Dedifferentiated amniotic fluid mesenchymal stem cell (primary cell): ENCODE results near the gene MRTFA.
"Not testable (repeated sequence)": the region's sequence is repeated elsewhere in the genome, so short reads cannot be mapped to it uniquely, and the experiment has no call there.

ENCODE experiments used
- DNase-seq: peaks from one replicate; pipeline ENCODE4 v3.0.0-alpha.2; 2016; ENCODE audit errors: extremely low spot score

Gene MRTFA

GRCh38 chr22:40627612-40628011, 8.9 kb downstream of the MRTFA start:
- DNase-seq, result no peak

- no peak for DNase-seq
These were observed 9.7 kb downstream of the MRTFA start for GRCh38 chr22:40626851-40627250.

GRCh38 chr22:40625794-40626193, 10.7 kb downstream of the MRTFA start:
- DNase-seq, result not testable (repeated sequence)

GRCh38 chr22:40625281-40625680, 11.2 kb downstream of the MRTFA start:
- not testable (repeated sequence) for DNase-seq

- no peak for DNase-seq
These were observed 11.7 kb downstream of the MRTFA start for GRCh38 chr22:40624770-40625169.

GRCh38 chr22:40621309-40622151, 15.0 kb downstream of the MRTFA start:
- DNase-seq, result no peak

- DNase-seq, result no peak
These were observed 16.0 kb downstream of the MRTFA start for GRCh38 chr22:40620464-40621046.

GRCh38 chr22:40618400-40618799, 18.1 kb downstream of the MRTFA start:
- DNase-seq, result no peak

GRCh38 chr22:40616578-40616977, 19.9 kb downstream of the MRTFA start:
- no peak for DNase-seq

GRCh38 chr22:40613067-40613466, 23.5 kb downstream of the MRTFA start:
- no peak for DNase-seq

- no peak for DNase-seq
These were observed 24.2 kb downstream of the MRTFA start for GRCh38 chr22:40612291-40612751.

GRCh38 chr22:40611606-40612005, 24.9 kb downstream of the MRTFA start:
- no peak for DNase-seq

GRCh38 chr22:40610329-40610850, 26.1 kb downstream of the MRTFA start:
- DNase-seq, result no peak

- DNase-seq, result no peak
These were observed 27.3 kb downstream of the MRTFA start for GRCh38 chr22:40609216-40609615.

- no peak for DNase-seq
These were observed 29.0 kb downstream of the MRTFA start for GRCh38 chr22:40607506-40607905.

- DNase-seq, result no peak
These were observed 30.2 kb downstream of the MRTFA start for GRCh38 chr22:40606306-40606705.

GRCh38 chr22:40605761-40606160, 30.8 kb downstream of the MRTFA start:
- peak; percentile 58 for DNase-seq

- peak; percentile 74 for DNase-seq
These were observed 33.4 kb downstream of the MRTFA start for GRCh38 chr22:40603088-40603605.

- no peak for DNase-seq
These were observed 34.3 kb downstream of the MRTFA start for GRCh38 chr22:40602231-40602630.

GRCh38 chr22:40599731-40600130, 36.8 kb downstream of the MRTFA start:
- no peak for DNase-seq

- DNase-seq, result not testable (repeated sequence)
These were observed 37.8 kb downstream of the MRTFA start for GRCh38 chr22:40598712-40599111.

GRCh38 chr22:40597526-40598430, 38.7 kb downstream of the MRTFA start:
- DNase-seq, result peak; percentile 31
